SHP77 (cell line): ENCODE measurements around the gene SERTAD2.

Experiments used
- DNase-seq, 2 experiments: peaks; one replicate each; lab custom pipeline; 2025; lab: John Stamatoyannopoulos, UW

Gene SERTAD2

DNA sequence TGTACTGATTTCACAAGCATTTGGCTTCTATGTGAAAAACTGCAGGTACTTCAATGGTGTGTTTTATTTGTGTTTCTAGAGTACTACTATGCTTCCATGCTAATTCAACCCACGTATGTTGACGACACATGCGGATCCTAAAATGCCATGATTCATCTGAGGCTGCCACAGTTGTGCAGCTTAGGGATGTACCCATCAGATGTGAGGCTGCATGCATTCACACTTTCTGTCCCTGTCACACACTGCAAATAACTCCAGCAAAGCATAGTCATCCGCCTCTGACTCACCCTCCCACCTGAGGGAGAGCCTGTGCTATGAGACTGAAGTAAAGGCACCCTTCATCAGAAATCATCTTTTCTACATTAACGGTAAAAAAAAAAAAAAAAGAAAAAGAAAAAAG, 22.1 kb upstream of the SERTAD2 start:
- no peak for DNase-seq

DNA sequence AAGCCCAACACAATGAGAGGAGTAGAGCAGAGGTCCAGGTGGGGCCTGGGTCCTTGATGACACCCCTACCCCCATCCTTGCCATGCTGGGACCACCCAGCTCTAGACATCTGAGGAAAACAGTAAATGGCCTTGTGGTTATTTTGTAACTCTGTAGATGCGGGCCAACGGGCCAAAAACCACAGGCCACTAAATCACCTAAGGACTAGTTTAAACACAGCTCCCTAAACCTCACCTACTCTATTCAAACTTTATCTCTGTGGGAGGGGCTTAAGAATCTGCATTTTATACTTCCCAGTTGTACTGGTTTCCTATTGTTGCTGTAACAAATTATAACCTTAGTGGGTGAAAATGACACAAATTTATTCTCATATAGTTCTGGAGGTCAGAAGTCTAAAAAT, 19.0 kb upstream of the SERTAD2 start:
- DNase-seq: no peak

DNA sequence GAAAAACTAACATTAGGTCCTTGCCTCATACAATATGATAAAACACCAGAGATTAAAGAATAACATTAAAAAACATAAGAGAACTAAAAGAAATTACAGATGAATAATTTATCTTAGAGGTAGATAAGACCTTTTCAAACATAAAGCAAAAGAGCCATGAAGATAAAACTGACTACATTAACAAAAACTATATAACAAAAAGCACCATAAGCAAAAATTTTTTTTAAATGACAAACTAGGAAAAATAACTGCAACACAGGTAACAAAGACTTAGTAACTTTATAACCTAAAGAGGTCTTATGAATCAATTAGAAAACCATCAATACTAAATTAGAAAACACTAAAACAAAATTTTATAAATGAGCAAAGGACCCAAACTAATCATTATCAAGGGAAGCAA, 16.3 kb upstream of the SERTAD2 start:
- DNase-seq: no peak

DNA sequence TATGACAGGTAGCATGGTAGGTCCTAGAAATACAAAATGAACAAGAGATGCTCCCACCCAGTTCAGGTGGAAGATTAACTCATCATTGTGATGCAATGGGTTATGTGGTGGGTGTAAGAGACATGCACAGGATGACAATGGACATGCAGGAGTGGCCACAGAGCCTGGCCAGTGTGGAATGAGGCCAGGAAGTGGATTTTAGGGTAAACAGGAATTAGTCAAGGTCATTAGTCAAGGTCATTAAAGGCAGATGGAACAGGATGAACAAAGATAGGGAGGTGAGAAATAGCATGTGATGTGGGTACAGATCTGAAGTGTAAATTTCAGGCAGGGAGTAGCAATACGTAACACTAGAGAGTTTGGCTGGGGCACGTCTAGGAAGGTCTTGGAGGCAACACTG, 15.6 kb upstream of the SERTAD2 start:
- no peak for DNase-seq

DNA sequence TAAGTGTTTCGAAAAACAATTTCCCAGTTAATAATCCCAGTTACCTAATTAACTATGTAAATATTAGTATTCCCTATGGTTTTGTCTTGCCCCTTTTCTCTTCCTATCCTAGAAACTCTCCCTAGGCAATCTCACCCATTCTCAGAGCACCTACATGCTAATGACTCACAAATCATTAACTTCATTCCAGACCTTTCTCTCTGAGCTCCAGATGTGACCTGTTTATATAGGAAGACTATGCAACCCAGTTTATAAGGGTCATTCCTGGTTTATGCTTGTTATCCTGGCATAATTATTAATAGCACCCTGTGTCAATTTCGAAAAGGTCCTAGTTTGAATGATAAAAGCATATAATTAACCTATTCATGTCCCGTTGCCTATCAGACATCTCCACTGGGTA, 14.8 kb upstream of the SERTAD2 start:
- DNase-seq: no peak

DNA sequence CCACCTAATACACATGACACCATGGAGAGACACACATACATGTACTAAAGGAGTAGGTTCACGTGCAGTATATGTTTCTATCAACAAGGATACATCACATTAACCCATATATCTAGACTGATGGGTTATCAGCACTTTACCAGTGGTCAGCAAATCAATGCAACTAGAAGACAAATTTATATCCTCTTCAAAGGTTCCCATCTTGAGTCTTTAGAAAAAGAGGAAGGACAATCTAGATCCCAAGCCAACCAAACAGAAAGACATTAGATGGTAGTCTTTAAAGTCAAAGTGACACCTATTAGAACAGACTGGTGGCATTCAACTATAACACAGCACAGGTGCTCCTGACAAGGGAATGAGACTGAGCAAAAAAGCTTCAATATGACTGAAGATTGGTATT, 13.8 kb upstream of the SERTAD2 start:
- DNase-seq: no peak

DNA sequence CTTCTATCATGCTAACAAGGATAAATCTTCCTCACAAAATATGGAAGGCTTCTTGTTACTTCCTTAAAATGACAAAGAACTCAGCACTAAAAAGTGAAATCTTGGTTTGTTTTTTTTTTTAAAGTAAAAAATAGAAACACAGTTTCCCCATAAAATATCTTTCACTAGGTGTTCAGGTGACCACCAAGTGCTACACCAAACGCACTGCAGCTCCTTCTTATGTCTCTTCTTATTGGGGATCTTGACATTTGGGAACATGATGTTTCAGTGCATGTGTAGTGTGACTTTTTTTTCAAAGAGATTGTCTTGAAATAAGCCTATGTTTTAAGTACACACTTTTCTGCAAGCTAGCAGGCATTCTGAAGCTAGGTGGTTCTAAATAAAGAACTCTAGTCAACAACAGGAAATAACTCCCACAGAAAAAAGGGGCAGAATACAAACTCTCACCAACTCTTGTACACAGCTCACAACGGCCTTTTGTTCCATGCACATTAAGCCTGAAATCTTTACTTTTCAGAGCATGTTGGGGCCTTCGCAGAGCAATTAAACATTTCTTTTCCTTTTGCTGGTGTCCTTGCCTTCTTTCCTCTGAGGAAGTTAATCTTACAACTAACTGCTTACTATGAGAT, 13.2 kb upstream of the SERTAD2 start:
- no peak for DNase-seq

DNA sequence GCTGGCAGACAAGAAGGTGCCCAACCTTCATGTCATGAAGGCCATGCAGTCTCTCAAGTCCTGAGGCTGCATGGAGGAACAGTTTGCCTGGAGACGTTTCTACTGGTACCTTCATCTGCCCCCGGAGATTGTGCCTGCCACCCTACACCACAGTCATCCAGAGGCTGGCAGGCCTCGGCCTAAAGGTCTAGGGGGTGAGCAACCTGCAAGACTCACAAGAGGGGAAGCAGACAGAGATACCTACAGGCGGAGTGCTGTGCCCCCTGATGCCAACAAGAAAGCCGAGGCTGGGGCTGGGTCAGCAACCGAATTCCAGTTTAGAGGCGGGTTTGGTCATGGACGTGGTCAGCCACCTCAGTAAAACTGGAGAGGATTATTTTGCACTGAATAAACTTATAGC, 12.0 kb upstream of the SERTAD2 start:
- DNase-seq: no peak

DNA sequence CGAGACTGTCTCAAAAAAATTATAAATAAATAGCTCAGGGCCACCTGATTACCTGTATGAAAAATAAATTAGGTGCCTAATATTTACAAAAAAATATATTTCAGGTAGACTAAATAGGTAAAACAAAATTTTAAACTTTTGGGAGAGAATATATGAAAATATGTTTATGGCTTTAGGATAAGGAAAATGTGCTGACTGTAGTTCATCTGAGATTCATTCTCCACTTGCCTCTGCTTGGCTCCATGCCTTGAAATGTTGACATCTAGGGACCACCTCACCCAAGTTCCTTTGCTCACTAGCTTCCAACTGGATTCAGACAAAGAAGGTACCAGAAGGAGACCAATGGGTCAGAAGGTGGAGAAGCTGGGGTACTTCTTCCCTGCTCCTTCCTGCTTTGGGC, 9.7 kb upstream of the SERTAD2 start:
- DNase-seq: no peak

DNA sequence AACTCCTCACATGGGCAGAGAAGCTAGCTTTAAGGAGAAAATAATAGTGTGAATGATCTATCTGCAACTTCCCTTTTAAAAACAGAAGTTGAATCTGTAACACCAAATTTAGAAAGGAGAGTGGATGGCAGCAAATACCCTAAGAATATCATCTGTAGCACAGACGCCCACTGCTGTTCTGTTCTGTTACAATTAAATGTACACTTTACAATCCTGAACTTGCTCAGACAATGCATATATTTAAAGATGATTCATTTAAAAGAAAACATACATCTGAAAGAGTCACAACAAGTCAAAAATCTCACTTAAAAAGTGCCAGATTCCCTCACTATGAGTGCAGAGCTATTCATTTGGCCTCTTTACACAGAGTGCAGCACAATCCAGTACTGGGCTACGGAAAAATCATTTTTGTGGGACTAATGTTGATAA, 8.0 kb upstream of the SERTAD2 start:
- DNase-seq: no peak

DNA sequence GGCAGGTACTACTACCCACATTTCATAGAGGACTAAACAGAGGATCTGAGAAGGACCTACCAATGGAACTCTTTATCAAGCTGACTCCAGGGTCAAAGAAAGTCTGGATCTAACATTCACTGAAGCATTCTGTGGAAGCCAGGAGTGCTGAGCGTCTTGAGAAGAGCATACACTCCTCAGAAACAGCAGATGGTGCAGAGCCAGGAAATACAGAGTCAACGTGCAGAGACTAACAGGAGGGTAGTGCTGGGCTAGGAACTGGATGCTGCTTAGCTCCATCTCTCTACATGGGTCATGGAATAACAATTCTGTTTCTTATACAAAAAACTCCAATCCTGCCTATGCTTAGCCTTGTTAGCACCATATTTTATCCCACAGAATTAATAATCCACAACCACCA, 5.5 kb upstream of the SERTAD2 start:
- no peak for DNase-seq

DNA sequence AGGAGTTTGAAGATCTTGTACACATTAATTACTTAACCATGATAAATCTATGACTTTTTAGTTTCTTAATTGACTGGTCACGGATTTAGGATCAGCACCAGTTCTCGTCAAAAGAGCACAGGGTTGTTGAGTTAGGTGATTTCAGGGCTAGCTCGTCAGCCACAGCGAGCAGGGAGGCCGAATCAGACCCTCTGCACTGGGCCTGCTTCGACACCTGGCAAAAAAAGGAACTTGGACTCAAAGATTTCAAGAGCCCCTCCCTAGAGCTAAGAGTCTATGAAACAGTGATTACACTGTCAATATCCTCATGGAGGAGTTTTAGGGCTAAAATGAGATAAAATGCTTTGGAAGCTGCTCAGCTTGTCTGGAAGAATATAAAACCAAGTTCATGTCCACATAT, 4.6 kb upstream of the SERTAD2 start:
- DNase-seq: no peak

DNA sequence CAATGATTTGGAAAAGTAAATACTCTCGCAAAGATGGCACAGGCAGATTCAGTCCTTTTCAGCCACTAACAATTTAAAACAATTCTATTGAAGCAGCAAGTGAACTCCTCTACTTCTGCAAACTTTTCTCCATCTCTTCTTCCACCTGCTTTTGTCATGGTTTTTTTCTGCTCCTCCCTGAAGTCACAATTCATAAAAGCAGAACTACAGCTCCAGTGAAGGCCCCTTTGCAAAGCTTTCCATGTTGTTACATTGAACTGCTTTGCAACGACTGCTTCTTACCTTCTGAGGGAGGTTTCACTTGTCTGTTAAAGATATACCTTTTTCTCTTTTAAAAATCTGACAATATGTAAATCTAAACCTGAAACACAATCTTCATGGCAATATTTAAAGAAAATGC, 3.7 kb upstream of the SERTAD2 start:
- no peak for DNase-seq

DNA sequence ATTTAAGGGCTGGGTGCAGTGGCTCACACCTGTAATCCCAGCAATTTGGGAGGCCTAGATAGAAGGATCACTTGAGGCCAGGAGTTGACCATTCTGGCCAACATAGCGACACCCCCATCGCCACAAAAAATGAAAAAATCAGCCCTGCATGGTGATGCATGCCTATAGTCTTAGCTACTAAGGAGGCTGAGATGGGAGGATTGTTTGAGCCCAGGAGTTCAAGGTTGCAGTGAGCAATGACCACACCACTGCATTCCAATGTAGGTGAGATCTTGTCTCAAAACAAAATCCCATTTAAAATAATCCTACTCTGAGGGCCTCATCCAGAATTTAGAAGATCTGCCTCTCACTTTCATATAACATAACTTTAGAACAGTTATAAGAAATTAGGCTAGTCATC, 2.7 kb upstream of the SERTAD2 start:
- no peak for DNase-seq

DNA sequence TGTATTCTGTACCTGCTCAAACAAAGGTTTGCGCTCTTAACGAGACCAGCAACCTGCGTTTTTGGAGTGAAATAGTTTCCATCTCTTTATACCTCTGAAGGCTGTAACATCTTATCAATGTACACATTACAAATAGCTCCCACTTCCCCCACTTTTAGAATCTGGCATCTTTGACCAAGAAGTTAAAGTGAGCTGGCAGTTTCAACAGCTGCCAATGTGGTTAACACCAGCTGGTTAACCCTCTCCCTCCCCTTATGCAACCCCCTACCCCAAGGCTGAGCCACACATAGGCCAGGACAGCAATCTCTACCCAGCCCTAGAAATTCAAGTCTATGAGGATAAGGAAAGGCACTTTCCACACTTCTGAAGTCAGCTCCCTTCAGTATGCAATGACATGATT, 2.2 kb upstream of the SERTAD2 start:
- no peak for DNase-seq

DNA sequence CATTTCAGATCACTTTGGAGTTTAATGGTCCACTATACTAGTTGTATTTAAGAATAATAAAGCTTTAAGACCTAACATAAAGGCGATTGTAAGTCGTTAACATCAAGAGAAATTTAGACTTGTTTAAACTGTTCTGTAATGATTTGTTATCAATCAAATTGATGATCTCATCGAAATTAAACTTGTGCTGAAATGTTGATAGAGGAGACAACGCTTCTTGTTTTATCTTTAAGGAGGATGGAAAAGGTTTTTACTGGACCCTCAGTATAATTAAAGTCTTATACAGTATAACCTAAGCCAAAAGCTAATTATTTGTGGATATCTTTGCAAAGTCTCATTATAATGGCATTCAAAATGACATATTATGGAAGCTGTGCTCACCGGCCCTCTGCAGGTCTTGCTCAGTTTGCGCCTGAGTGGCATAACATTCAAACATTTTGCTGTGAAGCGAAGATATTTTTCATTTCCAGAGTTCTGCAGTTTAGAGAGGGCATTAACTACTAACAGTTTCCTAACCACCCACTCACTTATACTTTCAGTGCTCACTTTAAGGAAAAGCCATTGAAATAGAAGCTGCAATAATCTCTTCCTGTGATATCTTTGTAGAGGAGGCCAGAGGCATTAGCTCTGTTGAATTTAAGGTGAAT, 1.4 kb upstream of the SERTAD2 start:
- DNase-seq: peak; percentile 16 to 25

DNA sequence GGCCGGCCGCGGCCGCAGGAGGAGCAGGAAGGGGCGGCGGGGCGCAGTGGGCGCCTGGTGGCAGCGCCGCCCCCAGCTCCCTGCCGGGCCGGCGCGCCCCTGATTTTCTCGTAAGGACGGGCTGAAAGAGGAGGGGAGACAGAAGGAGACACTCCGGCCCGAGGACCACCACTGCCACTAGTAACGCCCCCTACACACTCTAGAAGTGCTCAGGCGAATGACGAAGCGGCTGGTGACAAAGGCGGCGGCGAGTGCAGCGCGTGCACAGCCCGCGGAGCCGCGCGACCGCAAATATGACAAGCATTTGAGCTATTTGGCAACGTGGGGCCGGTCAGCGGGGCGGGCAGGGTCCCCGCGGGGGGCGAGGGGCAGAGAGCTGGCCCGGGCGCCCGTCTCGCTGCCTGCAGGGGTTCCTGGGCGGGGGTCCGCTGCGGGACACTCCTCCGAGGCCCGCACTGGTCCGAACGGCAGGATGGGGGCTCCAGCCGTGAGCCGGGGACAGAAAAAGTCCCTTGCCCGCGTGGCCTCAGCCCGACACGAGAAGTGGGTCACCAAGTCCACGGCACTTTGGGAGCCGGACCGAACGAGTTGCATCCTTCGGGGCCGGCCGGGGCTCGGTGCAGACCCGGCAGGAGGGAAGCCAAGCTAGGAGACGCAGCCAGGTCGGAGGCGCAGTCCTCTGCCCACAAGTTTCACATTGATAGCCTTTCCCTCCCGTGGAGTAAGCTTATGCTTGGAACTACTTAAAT, 524 bp upstream of the SERTAD2 start:
- peak; percentile 5 to 51 for DNase-seq

DNA sequence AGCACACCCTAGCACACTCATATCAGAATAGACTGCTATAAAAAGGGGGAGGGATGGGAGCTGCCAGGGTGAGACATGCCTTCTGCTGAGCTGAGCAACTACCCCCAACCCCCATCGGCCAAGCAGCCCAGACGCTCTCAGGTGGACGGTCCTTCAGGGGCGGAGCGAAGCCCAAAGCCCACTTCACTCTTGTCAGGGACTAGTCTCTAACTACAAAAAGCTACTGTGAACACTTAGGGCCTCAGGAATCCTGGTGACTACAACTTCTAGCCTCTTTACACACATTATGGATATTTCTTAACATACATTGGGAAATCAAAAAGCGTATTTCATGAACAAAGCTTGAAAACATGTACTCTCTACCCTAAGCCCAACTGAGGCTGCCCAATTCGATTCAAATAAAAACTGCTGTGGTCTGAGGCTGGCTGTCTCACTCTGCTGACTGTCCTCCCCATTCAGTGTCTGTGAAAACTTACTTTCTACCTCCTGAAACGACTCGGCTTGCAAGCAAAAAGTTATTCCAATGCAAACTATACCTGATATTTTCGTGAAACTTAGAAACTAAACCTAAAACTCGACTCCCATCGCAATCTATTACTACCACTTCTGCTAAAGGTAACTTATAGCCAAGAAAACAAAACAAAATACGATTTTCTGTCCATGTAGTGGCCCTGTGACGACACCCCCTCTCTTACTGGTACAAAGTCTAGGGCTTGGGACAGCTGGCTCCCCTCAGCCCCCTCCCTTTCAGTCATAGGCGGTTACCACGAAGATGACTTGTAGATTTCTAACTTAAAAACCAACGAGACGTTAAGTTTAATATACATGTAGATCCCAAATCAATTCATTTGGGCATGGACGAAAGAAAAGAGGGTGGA, 1.2 kb downstream of the SERTAD2 start:
- DNase-seq: peak; percentile 19 to 58

DNA sequence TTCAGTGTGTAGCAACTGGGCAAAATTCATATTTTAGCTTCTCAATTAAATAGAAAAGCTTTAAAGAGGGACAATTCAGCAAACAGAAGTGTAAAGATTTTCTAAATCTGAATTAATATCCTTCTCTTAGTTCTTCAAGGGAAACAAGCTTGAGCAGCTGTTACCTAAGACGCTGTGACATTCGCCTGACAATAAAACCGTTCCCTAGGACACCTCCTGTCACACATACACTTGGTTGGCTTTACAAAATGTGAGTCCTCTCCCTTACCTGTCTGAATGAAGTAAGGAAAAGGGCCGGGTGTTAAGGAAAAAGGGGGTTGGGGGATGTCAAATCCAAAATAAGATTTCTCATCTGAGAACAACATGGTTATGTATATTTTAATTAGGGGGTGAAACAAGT, 2.1 kb downstream of the SERTAD2 start:
- DNase-seq: no peak

DNA sequence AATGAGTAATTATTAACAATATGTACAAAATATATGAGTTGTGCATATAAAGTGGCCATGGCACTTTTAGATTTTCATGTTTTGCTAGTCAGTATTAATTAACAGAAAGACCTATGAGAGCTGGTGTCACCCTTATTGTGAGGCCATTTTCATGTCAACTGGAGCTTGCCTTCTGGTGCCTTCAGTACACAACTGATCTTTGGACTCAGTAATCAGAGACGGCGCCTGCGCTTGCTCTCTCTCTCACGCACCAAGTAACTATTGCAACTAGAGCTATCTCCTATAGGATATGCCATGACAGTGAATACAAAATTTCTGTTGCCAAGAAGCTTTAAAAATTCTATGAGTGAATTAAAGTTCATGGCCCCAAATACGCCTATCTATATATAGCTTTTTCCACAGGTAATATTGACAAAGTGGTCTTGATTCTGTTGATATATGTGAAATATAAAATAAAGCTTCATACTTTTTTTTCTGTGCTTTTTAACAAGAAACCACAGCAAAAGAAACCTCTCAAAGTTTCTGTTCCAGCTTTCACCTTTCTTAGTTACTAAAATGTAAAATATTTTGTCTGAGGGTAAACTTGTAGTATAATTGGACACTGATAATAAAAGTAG, 2.9 kb downstream of the SERTAD2 start:
- DNase-seq: no peak

DNA sequence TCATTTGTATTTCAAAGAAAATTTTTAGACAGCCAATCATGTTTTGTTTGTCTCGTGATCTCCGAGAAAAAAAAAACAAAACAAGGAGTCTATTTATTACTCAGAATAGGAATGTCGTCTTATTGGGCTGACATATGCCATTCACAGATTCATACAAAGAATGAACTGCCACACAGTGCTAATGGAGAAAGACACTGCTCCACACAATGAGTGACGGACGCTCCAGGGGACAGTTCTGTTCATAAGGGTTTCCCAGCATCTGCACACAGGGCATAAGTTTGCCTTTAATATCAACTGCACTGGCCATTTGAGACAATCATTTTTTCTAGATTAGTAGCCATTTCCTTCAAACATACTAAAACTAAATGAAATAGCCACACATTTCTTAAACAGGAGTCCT, 3.4 kb downstream of the SERTAD2 start:
- DNase-seq: no peak

DNA sequence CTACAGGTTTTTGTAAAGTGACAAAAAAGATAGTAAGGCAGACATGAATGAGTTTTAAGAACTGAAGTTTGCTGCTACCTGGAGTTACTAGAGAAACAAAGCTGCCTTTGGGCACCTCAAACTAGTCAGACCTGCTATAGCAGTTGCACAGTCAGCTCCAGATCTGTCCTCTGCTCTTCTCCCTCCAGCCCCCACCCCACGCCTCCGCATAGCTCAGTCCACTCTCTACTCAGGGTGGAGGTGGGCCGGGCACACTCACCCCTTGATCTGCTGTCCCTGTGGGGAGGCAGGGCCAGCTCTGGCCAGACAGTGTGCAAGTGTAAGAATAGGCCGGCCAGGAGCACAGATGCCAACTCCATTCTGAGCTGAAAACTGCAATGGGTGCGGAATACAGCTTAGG, 4.1 kb downstream of the SERTAD2 start:
- no peak for DNase-seq
